SU-DHL-6 (cell line): ENCODE results near the gene SOX6.

Experiments used
- H2AFZ ChIP-seq: fragments of 200-600 bp; sonication (generic); 2 replicates; pipeline ENCODE4 v1.6.1; 2014; ENCODE audit warnings: low read depth, mild to moderate bottlenecking, moderate library complexity, mixed read lengths, antibody characterized with exemption, low read length; ENCODE audit not compliant: severe bottlenecking
- H3F3A ChIP-seq: fragments of 200-600 bp; shearing (Covaris generic); 2 replicates; pipeline ENCODE4 v1.6.0; 2016; ENCODE audit warnings: antibody characterized with exemption, mild to moderate bottlenecking; ENCODE audit not compliant: insufficient read depth
- H3K27ac ChIP-seq: fragments of 200-600 bp; sonication (generic); 2 replicates; pipeline ENCODE4 v1.5.1; 2016; ENCODE audit warnings: low read depth, mild to moderate bottlenecking, low read length, moderate library complexity, mixed read lengths
- H3K27me3 ChIP-seq: fragments of 200-600 bp; sonication (generic), shearing (Covaris generic); 2 replicates; pipeline ENCODE4 v1.6.0; 2014; ENCODE audit warnings: mild to moderate bottlenecking, low read length
- H3K36me3 ChIP-seq: fragments of 200-600 bp; sonication (generic); 2 replicates; pipeline ENCODE4 v1.6.1; 2014; ENCODE audit warnings: mild to moderate bottlenecking, low read length, mixed read lengths
- H3K4me2 ChIP-seq: fragments of 300-600, 200-600 bp; shearing (Covaris generic), sonication (generic); 2 replicates; pipeline ENCODE4 v1.6.0; 2014; ENCODE audit warnings: low read length, low read depth, mild to moderate bottlenecking; ENCODE audit not compliant: poor library complexity, severe bottlenecking
- H3K4me3 ChIP-seq: fragments of 200-600 bp; sonication (generic); 2 replicates; pipeline ENCODE4 v1.5.1; 2014; ENCODE audit warnings: antibody characterized with exemption, low read length, mild to moderate bottlenecking, mixed read lengths; ENCODE audit not compliant: insufficient read depth, poor library complexity, severe bottlenecking
- H3K79me2 ChIP-seq: fragments of 200-600 bp; sonication (generic); 2 replicates; pipeline ENCODE4 v1.6.1; 2014; ENCODE audit warnings: mild to moderate bottlenecking, low read length, moderate library complexity; ENCODE audit not compliant: insufficient read depth
- H3K9ac ChIP-seq: fragments of 200-600 bp; sonication (generic); 2 replicates; pipeline ENCODE4 v1.7.0; 2014; ENCODE audit warnings: mild to moderate bottlenecking, low read length
- H3K9me2 ChIP-seq: fragments of 200-600 bp; sonication (generic); replicated peaks from 2 replicates; pipeline ENCODE4 v1.6.1; 2014; ENCODE audit warnings: low read length; ENCODE audit not compliant: insufficient read depth
- H3K9me3 ChIP-seq: fragments of 200-600 bp; sonication (generic); 2 replicates; pipeline ENCODE4 v1.6.1; 2014; ENCODE audit warnings: low read length, mixed read lengths; ENCODE audit not compliant: insufficient read depth
- H4K20me1 ChIP-seq: fragments of 200-600 bp; sonication (generic); 2 replicates; pipeline ENCODE4 v1.6.1; 2014; ENCODE audit warnings: low read depth, mild to moderate bottlenecking, antibody characterized with exemption, low read length, moderate library complexity, mixed read lengths
- EZH2phosphoT487 ChIP-seq: fragments of 200-600 bp; sonication (generic), shearing (Covaris generic); conservative IDR thresholded peaks from 2 replicates; pipeline ENCODE4 v1.6.1; 2018; ENCODE audit warnings: mild to moderate bottlenecking, antibody characterized with exemption, low read length, moderate library complexity, mixed read lengths
- TF ChIP-seq, protein P1 (sequence below): fragments of 200-600 bp; sonication (generic); IDR thresholded peaks from one replicate; pipeline ENCODE4 v1.5.1; 2017; ENCODE audit warnings: antibody characterized with exemption, mild to moderate bottlenecking, low read length, moderate library complexity; ENCODE audit not compliant: insufficient read depth, poor library complexity, severe bottlenecking

Gene SOX6

DNA sequence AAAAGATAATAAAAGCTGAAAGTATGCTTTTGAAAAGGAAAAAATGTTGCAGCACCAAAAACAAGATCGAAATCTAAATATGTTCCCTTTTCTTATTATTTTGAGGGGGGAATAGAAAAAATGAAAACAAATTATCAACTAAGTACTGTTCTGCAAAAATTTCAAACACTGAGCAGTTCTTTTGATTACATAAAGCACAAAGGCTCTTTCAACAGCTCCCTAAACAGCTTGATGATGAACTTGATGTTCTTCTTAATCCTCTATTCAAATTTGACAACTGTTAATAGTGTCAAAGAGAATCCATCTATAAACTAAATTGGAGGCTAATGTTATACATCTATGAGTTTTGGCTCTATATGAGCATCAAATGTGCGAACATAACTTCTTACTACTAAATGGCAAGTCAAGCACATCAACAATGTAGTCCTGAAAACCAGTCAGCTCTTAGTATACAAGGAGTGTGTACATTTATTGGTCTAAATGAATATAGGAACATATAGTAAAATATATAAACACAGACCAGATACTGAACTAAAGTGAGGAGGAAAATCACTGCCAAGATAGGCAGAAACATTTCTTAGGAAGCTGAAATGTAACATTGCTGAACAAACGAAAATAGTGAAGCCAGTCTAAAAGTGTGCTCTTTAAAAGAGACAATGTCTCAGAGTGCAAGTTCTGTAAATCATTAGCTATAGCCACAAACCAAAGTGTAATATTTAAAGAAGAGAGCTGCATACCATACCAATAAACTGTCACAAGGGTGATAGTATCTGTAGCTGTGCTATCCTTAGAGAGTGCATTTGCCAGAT lies 94.3 kb downstream of the SOX6 start:
- Histone ChIP-seq H3K4me2 (no peak overlapping the region), H3K9ac (no peak overlapping the region), H3K4me3 (no peak overlapping the region), H3F3A (no peaks in the 10 kb centered on the region), H3K9me3 (no peaks in the 10 kb centered on the region), H2AFZ (no peak overlapping the region), H4K20me1 (no peaks in the 10 kb centered on the region), H3K79me2 (no peaks in the 10 kb centered on the region), H3K9me2 (no peaks in the 10 kb centered on the region), H3K27me3 (no peaks in the 10 kb centered on the region; the same call in 1 of the 2 replicates), H3K27ac (no peak overlapping the region), H3K36me3 (no peaks in the 10 kb centered on the region)
- no peak for TF ChIP-seq EZH2phosphoT487
- TF ChIP-seq, protein P1, sequence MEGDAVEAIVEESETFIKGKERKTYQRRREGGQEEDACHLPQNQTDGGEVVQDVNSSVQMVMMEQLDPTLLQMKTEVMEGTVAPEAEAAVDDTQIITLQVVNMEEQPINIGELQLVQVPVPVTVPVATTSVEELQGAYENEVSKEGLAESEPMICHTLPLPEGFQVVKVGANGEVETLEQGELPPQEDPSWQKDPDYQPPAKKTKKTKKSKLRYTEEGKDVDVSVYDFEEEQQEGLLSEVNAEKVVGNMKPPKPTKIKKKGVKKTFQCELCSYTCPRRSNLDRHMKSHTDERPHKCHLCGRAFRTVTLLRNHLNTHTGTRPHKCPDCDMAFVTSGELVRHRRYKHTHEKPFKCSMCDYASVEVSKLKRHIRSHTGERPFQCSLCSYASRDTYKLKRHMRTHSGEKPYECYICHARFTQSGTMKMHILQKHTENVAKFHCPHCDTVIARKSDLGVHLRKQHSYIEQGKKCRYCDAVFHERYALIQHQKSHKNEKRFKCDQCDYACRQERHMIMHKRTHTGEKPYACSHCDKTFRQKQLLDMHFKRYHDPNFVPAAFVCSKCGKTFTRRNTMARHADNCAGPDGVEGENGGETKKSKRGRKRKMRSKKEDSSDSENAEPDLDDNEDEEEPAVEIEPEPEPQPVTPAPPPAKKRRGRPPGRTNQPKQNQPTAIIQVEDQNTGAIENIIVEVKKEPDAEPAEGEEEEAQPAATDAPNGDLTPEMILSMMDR = no peak

DNA sequence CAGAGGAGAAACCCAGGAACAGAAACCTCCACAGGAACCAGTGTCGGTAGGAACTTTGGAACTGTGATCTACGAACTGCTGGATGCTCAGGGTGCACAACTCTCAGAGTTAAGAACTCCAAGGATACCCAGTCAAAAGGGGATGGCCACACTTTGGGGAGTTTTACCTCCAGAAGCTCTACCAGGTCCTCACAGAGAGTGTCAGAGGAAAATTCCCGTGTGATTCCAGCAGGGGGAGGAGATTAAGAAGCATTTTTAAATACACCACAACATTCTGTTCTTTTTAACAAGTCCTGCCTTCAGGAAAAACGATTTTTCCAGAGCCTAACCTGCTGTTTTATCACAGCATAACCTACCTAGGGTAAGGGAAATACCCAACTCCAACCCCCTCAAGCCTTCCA lies 104.0 kb downstream of the SOX6 start:
- Histone ChIP-seq H3K9me3 (no peaks in the 10 kb centered on the region), H3K79me2 (no peaks in the 10 kb centered on the region), H3K4me2 (no peak overlapping the region), H3K27ac (no peak overlapping the region), H4K20me1 (no peaks in the 10 kb centered on the region; the same call in 1 of the 2 replicates), H3K27me3 (no peaks in the 10 kb centered on the region), H3K36me3 (no peaks in the 10 kb centered on the region), H3K9me2 (no peaks in the 10 kb centered on the region), H3K4me3 (no peak overlapping the region), H3K9ac (no peak overlapping the region), H3F3A (no peaks in the 10 kb centered on the region), H2AFZ (no peak overlapping the region)
- TF ChIP-seq, protein P1 = no peak
- TF ChIP-seq EZH2phosphoT487 = no peak

DNA sequence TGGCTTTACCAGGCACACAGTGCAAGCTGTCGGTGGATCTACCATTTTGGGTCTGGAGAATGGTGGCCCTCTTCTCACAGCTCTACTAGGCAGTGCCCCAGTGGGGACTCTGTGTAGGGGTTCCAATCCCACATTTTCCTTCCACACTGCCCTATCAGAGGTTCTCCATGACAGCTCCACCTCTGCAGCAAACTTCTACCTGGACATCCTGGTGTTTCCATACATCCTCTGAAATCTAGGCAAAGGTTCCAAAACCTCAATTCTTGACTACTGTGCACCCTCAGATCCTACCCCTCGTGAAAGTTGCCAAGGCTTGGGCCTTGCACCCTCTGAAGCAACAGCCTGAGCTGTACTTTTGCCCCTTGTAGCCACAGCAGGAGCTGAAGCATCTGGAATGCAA lies 108.1 kb downstream of the SOX6 start:
- no peaks in the 10 kb centered on the region; the same call in 1 of the 2 replicates for H3K36me3 ChIP-seq
- TF ChIP-seq, protein P1 = no peak
- TF ChIP-seq EZH2phosphoT487 = no peak
- no peaks in the 10 kb centered on the region for H3K79me2 ChIP-seq
- H2AFZ ChIP-seq = no peak overlapping the region
- no peaks in the 10 kb centered on the region for H3K9me2 ChIP-seq
- no peak overlapping the region for H3K4me3 ChIP-seq
- no peaks in the 10 kb centered on the region for H3K27me3 ChIP-seq
- H3K4me2 ChIP-seq = no peak overlapping the region
- H3K9me3 ChIP-seq = no peaks in the 10 kb centered on the region
- no peak overlapping the region for H3K27ac ChIP-seq
- no peaks in the 10 kb centered on the region for H4K20me1 ChIP-seq
- no peaks in the 10 kb centered on the region for H3F3A ChIP-seq
- no peak overlapping the region for H3K9ac ChIP-seq
